ENCODE results near the gene CNIH2.
"Not testable (repeated sequence)": the region's sequence is repeated elsewhere in the genome, so short reads cannot be mapped to it uniquely, and the experiment has no call there.

Gene CNIH2

GRCh38 chr11:66259956-66260355 is 18.0 kb upstream of the CNIH2 start:
- no peak for ATAC-seq

GRCh38 chr11:66261578-66261977 is 16.4 kb upstream of the CNIH2 start:
- no peak for ATAC-seq

- no peak for ATAC-seq
Measured at GRCh38 chr11:66262191-66262590, 15.8 kb upstream of the CNIH2 start.

- no peak for ATAC-seq
Measured at GRCh38 chr11:66262696-66263095, 15.3 kb upstream of the CNIH2 start.

GRCh38 chr11:66263231-66263630 is 14.7 kb upstream of the CNIH2 start:
- ATAC-seq = no peak

- ATAC-seq = no peak
Measured at GRCh38 chr11:66263785-66264184, 14.2 kb upstream of the CNIH2 start.

- ATAC-seq = no peak
Measured at GRCh38 chr11:66264383-66264782, 13.6 kb upstream of the CNIH2 start.

- no peak for ATAC-seq
Measured at GRCh38 chr11:66264914-66265313, 13.1 kb upstream of the CNIH2 start.

- no peak for ATAC-seq
Measured at GRCh38 chr11:66265531-66266377, 12.2 kb upstream of the CNIH2 start.

GRCh38 chr11:66266378-66267038 is 11.5 kb upstream of the CNIH2 start:
- ATAC-seq = no peak

- ATAC-seq = no peak
Measured at GRCh38 chr11:66267039-66267378, 11.0 kb upstream of the CNIH2 start.

GRCh38 chr11:66267379-66268243 is 10.4 kb upstream of the CNIH2 start:
- peak; percentile 54 to 56 for ATAC-seq

- ATAC-seq = peak; percentile 89 to 91
Measured at GRCh38 chr11:66268244-66268951, 9.6 kb upstream of the CNIH2 start, which contains the start of gene RAB1B. Gene RAB1B, plus strand, starts transcription at chr11:66268639. Its CDS starts 41 bp downstream, at chr11:66268680.

GRCh38 chr11:66268952-66269905 is 8.7 kb upstream of the CNIH2 start:
- ATAC-seq = no peak

GRCh38 chr11:66271816-66272215 is 6.2 kb upstream of the CNIH2 start:
- no peak for ATAC-seq

GRCh38 chr11:66272596-66272995 is 5.4 kb upstream of the CNIH2 start:
- ATAC-seq = no peak

GRCh38 chr11:66274219-66274618 is 3.8 kb upstream of the CNIH2 start:
- ATAC-seq = no peak

- no peak for ATAC-seq
Measured at GRCh38 chr11:66275396-66275795, 2.6 kb upstream of the CNIH2 start.

GRCh38 chr11:66275984-66276612 is 1.9 kb upstream of the CNIH2 start:
- ATAC-seq = no peak

GRCh38 chr11:66276619-66277018 is 1.4 kb upstream of the CNIH2 start:
- not testable (repeated sequence) for ATAC-seq

- ATAC-seq = not testable (repeated sequence)
Measured at GRCh38 chr11:66277064-66277463, 911 bp upstream of the CNIH2 start.
